ENCODE data around the gene DECR2. TPM values are rescaled to one million over a fixed set of nuclear protein-coding genes. Genes with fewer than 3 reads are reported as not detected.

The DECR2 gene
- total and polyA plus RNA-seq, 9 of the 15 experiments (the other 6 are each of a cell fraction or from before 2014, with no cell fraction given) = 1.0 to 31.9 (median 10.3) TPM

DNA sequence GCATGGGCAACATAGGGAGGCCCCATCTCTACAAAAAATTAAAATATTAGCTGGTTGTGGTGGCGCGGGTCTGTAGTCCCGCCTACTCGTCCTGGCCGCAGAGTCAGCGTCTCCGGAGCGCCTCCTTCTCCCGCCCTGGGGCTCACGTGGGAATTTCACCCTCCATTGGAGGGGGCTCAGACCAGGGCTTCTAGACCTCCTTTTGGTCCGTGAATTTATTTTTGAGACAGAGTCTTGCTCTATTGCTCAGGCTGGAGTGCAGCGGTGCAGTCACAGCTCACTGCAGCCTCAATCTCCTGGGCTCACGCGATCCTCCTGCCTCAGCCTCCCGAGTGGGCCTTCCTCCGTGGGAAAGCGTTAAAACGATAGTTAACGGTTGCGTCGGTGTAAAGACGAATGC, 5.1 kb upstream of the DECR2 start (continued):
- TF ChIP-seq, protein P1, sequence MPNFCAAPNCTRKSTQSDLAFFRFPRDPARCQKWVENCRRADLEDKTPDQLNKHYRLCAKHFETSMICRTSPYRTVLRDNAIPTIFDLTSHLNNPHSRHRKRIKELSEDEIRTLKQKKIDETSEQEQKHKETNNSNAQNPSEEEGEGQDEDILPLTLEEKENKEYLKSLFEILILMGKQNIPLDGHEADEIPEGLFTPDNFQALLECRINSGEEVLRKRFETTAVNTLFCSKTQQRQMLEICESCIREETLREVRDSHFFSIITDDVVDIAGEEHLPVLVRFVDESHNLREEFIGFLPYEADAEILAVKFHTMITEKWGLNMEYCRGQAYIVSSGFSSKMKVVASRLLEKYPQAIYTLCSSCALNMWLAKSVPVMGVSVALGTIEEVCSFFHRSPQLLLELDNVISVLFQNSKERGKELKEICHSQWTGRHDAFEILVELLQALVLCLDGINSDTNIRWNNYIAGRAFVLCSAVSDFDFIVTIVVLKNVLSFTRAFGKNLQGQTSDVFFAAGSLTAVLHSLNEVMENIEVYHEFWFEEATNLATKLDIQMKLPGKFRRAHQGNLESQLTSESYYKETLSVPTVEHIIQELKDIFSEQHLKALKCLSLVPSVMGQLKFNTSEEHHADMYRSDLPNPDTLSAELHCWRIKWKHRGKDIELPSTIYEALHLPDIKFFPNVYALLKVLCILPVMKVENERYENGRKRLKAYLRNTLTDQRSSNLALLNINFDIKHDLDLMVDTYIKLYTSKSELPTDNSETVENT (CRISPR knock-in tag; IDR thresholded peaks at IDR 0.05) = 0 out of 2 replicates have a peak, but pooled peaks have one; percentile 47
- TF ChIP-seq RAD21 (CRISPR knock-in tag; conservative IDR thresholded peaks at IDR 0.05 in 1 of 2, IDR thresholded peaks at IDR 0.05 in 1 of 2) = 0 out of 4 replicates have a peak, but pooled peaks of 1 of the 2 experiments have one; percentile 12
- TF ChIP-seq TARDBP (IDR thresholded peaks at IDR 0.05) = peak; percentile 65; the same call in 1 of the 2 replicates
- TF ChIP-seq HEY1 (CRISPR knock-in tag; IDR thresholded peaks at IDR 0.05; ENCODE audit: borderline replicate concordance) = no peak
- no peak; the same call in 1 of the 2 replicates for TF ChIP-seq GABPA (tag; conservative IDR thresholded peaks at IDR 0.05; ENCODE audit: low read depth)
- TF ChIP-seq CBX2 (IDR thresholded peaks at IDR 0.05; ENCODE audit: insufficient read depth, low read length, poor library complexity, severe bottlenecking) = no peak
- TF ChIP-seq ZNF23 (CRISPR knock-in tag; IDR thresholded peaks at IDR 0.05) = no peak
- no peak for TF ChIP-seq CCNT2 (IDR thresholded peaks at IDR 0.05; ENCODE audit: borderline replicate concordance, extremely low read depth, insufficient read length, low read depth, low read length)
- no peak for TF ChIP-seq MTF1 (CRISPR knock-in tag; IDR thresholded peaks at IDR 0.05; ENCODE audit: borderline replicate concordance)
- TF ChIP-seq RUNX1 (IDR thresholded peaks at IDR 0.05; ENCODE audit: low read depth) = no peak
- TF ChIP-seq TCF7L2 (IDR thresholded peaks at IDR 0.05; ENCODE audit: low read depth, low read length) = no peak
- no peak for TF ChIP-seq RBBP5 (IDR thresholded peaks at IDR 0.05; ENCODE audit: borderline replicate concordance, insufficient read depth, low read length, poor library complexity, severe bottlenecking)
- TF ChIP-seq ZNF766 (CRISPR knock-in tag; conservative IDR thresholded peaks at IDR 0.05) = no peak
- no peak for TF ChIP-seq ETS2 (tag; IDR thresholded peaks at IDR 0.05; ENCODE audit: borderline replicate concordance, poor library complexity, severe bottlenecking)
- no peak for TF ChIP-seq HNRNPUL1 (IDR thresholded peaks at IDR 0.05; ENCODE audit: low read length)
- TF ChIP-seq, protein P2, sequence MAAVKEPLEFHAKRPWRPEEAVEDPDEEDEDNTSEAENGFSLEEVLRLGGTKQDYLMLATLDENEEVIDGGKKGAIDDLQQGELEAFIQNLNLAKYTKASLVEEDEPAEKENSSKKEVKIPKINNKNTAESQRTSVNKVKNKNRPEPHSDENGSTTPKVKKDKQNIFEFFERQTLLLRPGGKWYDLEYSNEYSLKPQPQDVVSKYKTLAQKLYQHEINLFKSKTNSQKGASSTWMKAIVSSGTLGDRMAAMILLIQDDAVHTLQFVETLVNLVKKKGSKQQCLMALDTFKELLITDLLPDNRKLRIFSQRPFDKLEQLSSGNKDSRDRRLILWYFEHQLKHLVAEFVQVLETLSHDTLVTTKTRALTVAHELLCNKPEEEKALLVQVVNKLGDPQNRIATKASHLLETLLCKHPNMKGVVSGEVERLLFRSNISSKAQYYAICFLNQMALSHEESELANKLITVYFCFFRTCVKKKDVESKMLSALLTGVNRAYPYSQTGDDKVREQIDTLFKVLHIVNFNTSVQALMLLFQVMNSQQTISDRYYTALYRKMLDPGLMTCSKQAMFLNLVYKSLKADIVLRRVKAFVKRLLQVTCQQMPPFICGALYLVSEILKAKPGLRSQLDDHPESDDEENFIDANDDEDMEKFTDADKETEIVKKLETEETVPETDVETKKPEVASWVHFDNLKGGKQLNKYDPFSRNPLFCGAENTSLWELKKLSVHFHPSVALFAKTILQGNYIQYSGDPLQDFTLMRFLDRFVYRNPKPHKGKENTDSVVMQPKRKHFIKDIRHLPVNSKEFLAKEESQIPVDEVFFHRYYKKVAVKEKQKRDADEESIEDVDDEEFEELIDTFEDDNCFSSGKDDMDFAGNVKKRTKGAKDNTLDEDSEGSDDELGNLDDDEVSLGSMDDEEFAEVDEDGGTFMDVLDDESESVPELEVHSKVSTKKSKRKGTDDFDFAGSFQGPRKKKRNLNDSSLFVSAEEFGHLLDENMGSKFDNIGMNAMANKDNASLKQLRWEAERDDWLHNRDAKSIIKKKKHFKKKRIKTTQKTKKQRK (IDR thresholded peaks at IDR 0.05; ENCODE audit: borderline replicate concordance, low read depth, low read length) = no peak
- no peak for TF ChIP-seq ZFP1 (CRISPR knock-in tag; IDR thresholded peaks at IDR 0.05)
- TF ChIP-seq ZNF324 (CRISPR knock-in tag; IDR thresholded peaks at IDR 0.05) = no peak
- no peak for TF ChIP-seq HDAC3 (IDR thresholded peaks at IDR 0.05; ENCODE audit: borderline replicate concordance, partially characterized antibody)
- no peak for TF ChIP-seq YBX1 (IDR thresholded peaks at IDR 0.05)
- TF ChIP-seq WHSC1 (IDR thresholded peaks at IDR 0.05; ENCODE audit: low read length) = no peak
- peak; percentile 91 for TF ChIP-seq L3MBTL2 (IDR thresholded peaks at IDR 0.05)

All from K562 (cell line).